HCT116 (cell line): ENCODE results near the gene PLCE1. TPM values are rescaled to one million over a fixed set of nuclear protein-coding genes. Genes with fewer than 3 reads are reported as not detected.

ENCODE experiments used
- ATAC-seq: fragments of 200-7000 bp; cut with Tn5 transposase; 2 replicates; pipeline ENCODE4 v1.9.1; 2020; ENCODE audit warnings: mild to moderate bottlenecking, moderate library complexity
- BruUV-seq: library from RNA; stranded (reverse); fragments of 400-500 nt; replicated peaks from 2 replicates; lab custom pipeline; 2021; lab: Mats Ljungman, UMichigan
- CTCF ChIA-PET: fragments of 300-600 bp; sonication (Branson Sonifier 250); formaldehyde crosslinking; loops from one replicate; lab custom pipeline; 2021; ENCODE audit warnings: antibody characterized with exemption; lab: Charles Lee
- POLR2A ChIA-PET: fragments of 300-600, 350-600 bp; sonication (Branson Sonifier 250); formaldehyde crosslinking; loops from one replicate; lab custom pipeline; 2021; ENCODE audit warnings: antibody characterized with exemption; lab: Charles Lee
- RAD21 ChIA-PET, 2 experiments: fragments of 300-600 bp; sonication (Branson Sonifier 250); formaldehyde crosslinking; loops; one replicate each; lab custom pipeline; 2023; ENCODE audit warnings: low total read pairs in 2 of 2; ENCODE audit not compliant: uncharacterized antibody in 2 of 2, unreplicated experiment in 2 of 2, low non-redundant PET in 1 of 2; lab: Charles Lee
- DNase-seq: peaks from one replicate; pipeline ENCODE4 v3.0.0-alpha.2; 2010; ENCODE audit warnings: low read depth, low spot score
- H2AFZ ChIP-seq: fragments of 200-600 bp; shearing (Covaris generic), sonication (generic); 2 replicates; pipeline ENCODE4 v1.6.1; 2017; ENCODE audit warnings: low read depth, mixed run types, mixed read lengths, antibody characterized with exemption, low read length; ENCODE audit not compliant: poor library complexity, severe bottlenecking
- H3K27ac ChIP-seq: 2 replicates; pipeline ENCODE4 v1.5.1; 2012; ENCODE audit warnings: low read depth, low read length
- H3K27me3 ChIP-seq: fragments of 200-600 bp; sonication (generic); 2 replicates; pipeline ENCODE4 v1.6.1; 2016; ENCODE audit warnings: mixed run types, low read length, mixed read lengths; ENCODE audit not compliant: insufficient read depth
- H3K36me3 ChIP-seq, 2 experiments: fragments of 200-500 bp in 1 of 2; fragments of 200-600 bp in 1 of 2; sonication (Bioruptor generic) in 1 of 2; sonication (generic) in 1 of 2; 2 replicates each; pipeline versions ENCODE4 v1.5.1 to v1.6.1; 2014 to 2016; ENCODE audit warnings: low read length in 2 of 2, inconsistent platforms in 1 of 2, mixed read lengths in 1 of 2, mixed run types in 1 of 2; ENCODE audit not compliant: insufficient read depth in 2 of 2, control insufficient read depth in 1 of 2
- H3K4me1 ChIP-seq, 2 experiments: fragments of 200-600 bp in 1 of 2; sonication (generic) in 1 of 2; 2 replicates each; pipeline versions ENCODE4 v1.5.1 to v1.6.1; 2012 to 2017; ENCODE audit warnings: low read length in 2 of 2, inconsistent platforms in 1 of 2, mild to moderate bottlenecking in 1 of 2, mixed read lengths in 1 of 2, mixed run types in 1 of 2, moderate library complexity in 1 of 2; ENCODE audit not compliant: insufficient read depth in 2 of 2, control insufficient read depth in 1 of 2
- H3K4me2 ChIP-seq: fragments of 200-600 bp; sonication (generic); 2 replicates; pipeline ENCODE4 v1.6.1; 2017; ENCODE audit warnings: mixed run types, low read length, mixed read lengths
- H3K4me3 ChIP-seq, 2 experiments: fragments of 200-600 bp in 1 of 2; sonication (generic) in 1 of 2; replicated peaks in 1 of 2; 2 replicates each; pipeline ENCODE4 v1.5.1; 2011 to 2016; ENCODE audit warnings: low read length in 2 of 2, control low read depth in 1 of 2, low read depth in 1 of 2, mild to moderate bottlenecking in 1 of 2, mixed read lengths in 1 of 2, mixed run types in 1 of 2
- H3K79me2 ChIP-seq: fragments of 200-600 bp; sonication (generic); 2 replicates; pipeline ENCODE4 v1.6.1; 2017; ENCODE audit warnings: mild to moderate bottlenecking, mixed run types, low read length, moderate library complexity, mixed read lengths; ENCODE audit not compliant: insufficient read depth
- H3K9ac ChIP-seq: fragments of 200-600 bp; sonication (generic); 2 replicates; pipeline ENCODE4 v1.6.1; 2016; ENCODE audit warnings: low read length, mixed read lengths
- H3K9me2 ChIP-seq: fragments of 200-600 bp; sonication (generic), shearing (Covaris generic); 2 replicates; pipeline ENCODE4 v1.6.1; 2017; ENCODE audit warnings: mixed run types, mild to moderate bottlenecking, moderate library complexity; ENCODE audit not compliant: insufficient read depth
- H3K9me3 ChIP-seq, 2 experiments: fragments of 200-500 bp in 1 of 2; fragments of 200-600 bp in 1 of 2; sonication (Bioruptor generic) in 1 of 2; sonication (generic) in 1 of 2; 2 replicates each; pipeline ENCODE4 v1.6.1; 2014 to 2017; ENCODE audit warnings: low read length in 2 of 2, mixed read lengths in 2 of 2, inconsistent platforms in 1 of 2, low read depth in 1 of 2, mild to moderate bottlenecking in 1 of 2, mixed run types in 1 of 2, moderate library complexity in 1 of 2; ENCODE audit not compliant: control insufficient read depth in 1 of 2, insufficient read depth in 1 of 2
- H4K20me1 ChIP-seq: fragments of 200-600 bp; sonication (generic), shearing (Covaris generic); 2 replicates; pipeline ENCODE4 v1.6.1; 2017; ENCODE audit warnings: mixed run types, mild to moderate bottlenecking, moderate library complexity; ENCODE audit not compliant: insufficient read depth
- CBX3 ChIP-seq: IDR thresholded peaks from 2 replicates; pipeline ENCODE4 v1.6.1; 2012; ENCODE audit warnings: low read depth
- EGR1 ChIP-seq: IDR thresholded peaks from 2 replicates; pipeline ENCODE4 v1.6.1; 2012; ENCODE audit warnings: low read depth
- ELF1 ChIP-seq: IDR thresholded peaks from 2 replicates; pipeline ENCODE4 v1.6.1; 2012; ENCODE audit warnings: low read depth, borderline replicate concordance
- EZH2phosphoT487 ChIP-seq: fragments of 200-600 bp; IDR thresholded peaks from 2 replicates; pipeline ENCODE4 v1.6.1; 2018; ENCODE audit warnings: antibody characterized with exemption, borderline replicate concordance
- FOSL1 ChIP-seq: IDR thresholded peaks from 2 replicates; pipeline ENCODE4 v1.6.1; 2012; ENCODE audit warnings: low read depth
- MAX ChIP-seq: IDR thresholded peaks from 2 replicates; pipeline ENCODE4 v1.6.1; 2012
- POLR2A ChIP-seq: IDR thresholded peaks from 2 replicates; pipeline ENCODE4 v1.7.0; 2011; ENCODE audit warnings: borderline replicate concordance; ENCODE audit not compliant: insufficient read depth, insufficient read length; ENCODE audit errors: extremely low read depth
- POLR2AphosphoS5 ChIP-seq: IDR thresholded peaks from 2 replicates; pipeline ENCODE4 v1.6.1; 2011; ENCODE audit warnings: mild to moderate bottlenecking, low read depth, low read length, moderate library complexity
- RAD21 ChIP-seq: IDR thresholded peaks from 2 replicates; pipeline ENCODE4 v1.6.1; 2012; ENCODE audit warnings: low read depth, mild to moderate bottlenecking
- REST ChIP-seq: IDR thresholded peaks from 2 replicates; pipeline ENCODE4 v1.6.1; 2012; ENCODE audit warnings: low read depth
- SIN3A ChIP-seq: IDR thresholded peaks from 2 replicates; pipeline ENCODE4 v1.6.1; 2012; ENCODE audit warnings: low read depth
- SP1 ChIP-seq: IDR thresholded peaks from 2 replicates; pipeline ENCODE4 v1.6.1; 2012; ENCODE audit warnings: low read depth
- SRF ChIP-seq: IDR thresholded peaks from 2 replicates; pipeline ENCODE4 v1.6.1; 2012; ENCODE audit warnings: low read depth
- TCF7L2 ChIP-seq: IDR thresholded peaks from 2 replicates; pipeline ENCODE4 v1.7.0; 2011; ENCODE audit warnings: borderline replicate concordance, inconsistent platforms; ENCODE audit not compliant: insufficient read depth, insufficient read length; ENCODE audit errors: extremely low read depth
- YY1 ChIP-seq: IDR thresholded peaks from 2 replicates; pipeline ENCODE4 v1.6.1; 2011; ENCODE audit warnings: low read length, low read depth, moderate library complexity, mild to moderate bottlenecking; ENCODE audit not compliant: insufficient replicate concordance; ENCODE audit errors: extremely low read depth
- ZBTB33 ChIP-seq: IDR thresholded peaks from 2 replicates; pipeline ENCODE4 v1.6.1; 2011; ENCODE audit warnings: mild to moderate bottlenecking, low read length, moderate library complexity; ENCODE audit not compliant: insufficient replicate concordance; ENCODE audit errors: extremely low read depth
- ZFX ChIP-seq: fragments of 450-650 bp; IDR thresholded peaks from 2 replicates; pipeline ENCODE4 v1.6.1; 2017
- ZNF274 ChIP-seq: fragments of 200-500 bp; sonication (Bioruptor generic); IDR thresholded peaks from 2 replicates; pipeline ENCODE4 v1.6.1; 2014; ENCODE audit warnings: mild to moderate bottlenecking, low read depth, low read length, inconsistent platforms
- intact Hi-C: fragments of 100-400 bp; cut with micrococcal nuclease; formaldehyde crosslinking; loops from 2 replicates; pipeline ENCODE4 v1.10.0; 2022
- total RNA-seq: library from RNA; stranded (reverse); gene quantifications from one replicate; pipeline ENCODE4 v1.2.1, GENCODE V29; 2021; ENCODE audit not compliant: unreplicated experiment

Gene PLCE1
- total RNA-seq, 1 experiment from 2014 or later, result 2.5 TPM

GRCh38 chr10:93947524-93947923 lies 46.2 kb upstream of the PLCE1 start:
- no peak overlapping the region for H3K4me3 ChIP-seq
- H3K4me2 ChIP-seq, result no peak overlapping the region
- H3K36me3 ChIP-seq, result no peaks in the 10 kb centered on the region
- H3K79me2 ChIP-seq, result no peaks in the 10 kb centered on the region
- ChIA-PET POLR2A (no interaction called here), RAD21 (no interaction called here), CTCF (interaction anchor here (0.8 to 1.7 kb wide), 2 partner anchors 26 to 31 kb away, joined by 3 to 6 read pairs; no protein-coding TSS in a partner anchor)
- no peak overlapping the region for H2AFZ ChIP-seq
- H3K27ac ChIP-seq, result no peak overlapping the region
- TF ChIP-seq EZH2phosphoT487 (no peak), ELF1 (no peak), MAX (no peak), ZBTB33 (no peak), SIN3A (no peak), EGR1 (no peak), YY1 (no peak), REST (no peak), SRF (no peak), RAD21 (no peak), ZFX (no peak), FOSL1 (no peak), SP1 (no peak), CBX3 (no peak), POLR2A (no peak), POLR2AphosphoS5 (no peak), TCF7L2 (no peak), ZNF274 (no peak)
- no peaks in the 10 kb centered on the region for H3K4me1 ChIP-seq
- ATAC-seq, result no peak
- BruUV-seq, result no TSS peak
- no peaks in the 10 kb centered on the region for H3K9me2 ChIP-seq
- H3K9ac ChIP-seq, result no peak overlapping the region
- no peak for DNase-seq
- no peaks in the 10 kb centered on the region for H4K20me1 ChIP-seq
- H3K27me3 ChIP-seq, result no peaks in the 10 kb centered on the region
- H3K9me3 ChIP-seq, result no peaks in the 10 kb centered on the region
- intact Hi-C loops, result no loop called here
